H1 (cell line): ENCODE data around the gene PELI2. TPM values are rescaled to one million over a fixed set of nuclear protein-coding genes. Genes with fewer than 3 reads are reported as not detected.

Source experiments
- CTCF ChIA-PET: fragments of 300-600 bp; sonication (Branson Sonifier 250); formaldehyde crosslinking; loops from one replicate; lab custom pipeline; 2021; ENCODE audit not compliant: partially characterized antibody; lab: Charles Lee
- POLR2A ChIA-PET: fragments of 300-600 bp; sonication (Branson Sonifier 250); formaldehyde crosslinking; loops from one replicate; lab custom pipeline; 2021; ENCODE audit warnings: inconsistent platforms; ENCODE audit not compliant: partially characterized antibody; lab: Charles Lee
- DNase-seq, 2 experiments: peaks; one replicate each; pipeline versions ENCODE4 v3.0.0 to v3.0.0-alpha.2; 2010 to 2022; ENCODE audit warnings: low spot score in 2 of 2, low read depth in 1 of 2, mixed read lengths in 1 of 2
- FAIRE-seq: peaks from 2 replicates; lab custom pipeline; 2011; peaks lifted over from hg19 to GRCh38; lab: Jason Lieb, UNC
- H2AFZ ChIP-seq: 2 replicates; pipeline ENCODE4 v1.8.1; 2012; ENCODE audit warnings: low read length, inconsistent platforms
- H2AK5ac ChIP-seq: 2 replicates; pipeline ENCODE4 v1.6.1; 2013; ENCODE audit warnings: low read depth, low read length
- H2BK120ac ChIP-seq: replicated peaks from 2 replicates; pipeline ENCODE3; 2013; ENCODE audit warnings: low read depth, low read length, inconsistent platforms
- H2BK12ac ChIP-seq: 2 replicates; pipeline ENCODE4 v1.6.1; 2013; ENCODE audit warnings: low read depth, low read length
- H2BK15ac ChIP-seq: 2 replicates; pipeline ENCODE4 v1.6.1; 2013; ENCODE audit warnings: low read length
- H2BK20ac ChIP-seq: 2 replicates; pipeline ENCODE4 v1.6.1; 2013; ENCODE audit warnings: low read length
- H2BK5ac ChIP-seq: 2 replicates; pipeline ENCODE4 v1.6.1; 2013; ENCODE audit warnings: low read depth, low read length
- H3K14ac ChIP-seq: 2 replicates; pipeline ENCODE4 v1.6.1; 2013; ENCODE audit warnings: inconsistent platforms; ENCODE audit not compliant: insufficient read length
- H3K18ac ChIP-seq: 2 replicates; pipeline ENCODE4 v1.6.1; 2013; ENCODE audit warnings: low read length; ENCODE audit errors: extremely low read depth
- H3K23ac ChIP-seq: 2 replicates; pipeline ENCODE4 v1.6.1; 2013; ENCODE audit warnings: inconsistent platforms; ENCODE audit not compliant: insufficient read length
- H3K23me2 ChIP-seq: 2 replicates; pipeline ENCODE4 v1.6.1; 2013; ENCODE audit warnings: low read depth, low read length
- H3K27ac ChIP-seq: 2 replicates; pipeline ENCODE4 v1.6.1; 2011; ENCODE audit warnings: low read depth, low read length, inconsistent platforms
- H3K27me3 ChIP-seq, 4 experiments: replicated peaks in 1 of 4; 1 replicate in 1 of 4; 2 replicates in 3 of 4; pipeline versions ENCODE4 v1.6.1 to v1.8.1; 2011 to 2013; ENCODE audit warnings: low read length in 3 of 4, mild to moderate bottlenecking in 3 of 4, inconsistent platforms in 2 of 4, mixed read lengths in 2 of 4, moderate library complexity in 1 of 4; ENCODE audit not compliant: control insufficient read depth in 3 of 4, insufficient read depth in 3 of 4; ENCODE audit errors: extremely low read depth in 1 of 4
- H3K36me3 ChIP-seq, 4 experiments: 2 replicates each; pipeline versions ENCODE4 v1.6.1 to v1.8.1; 2011 to 2013; ENCODE audit warnings: mild to moderate bottlenecking in 4 of 4, low read length in 3 of 4, moderate library complexity in 2 of 4, control low read depth in 1 of 4, inconsistent platforms in 1 of 4; ENCODE audit not compliant: insufficient read depth in 4 of 4, control insufficient read depth in 2 of 4
- H3K4ac ChIP-seq: replicated peaks from 2 replicates; pipeline ENCODE3; 2013; ENCODE audit warnings: low read length, low read depth, mixed read lengths, inconsistent platforms; ENCODE audit not compliant: insufficient read length
- H3K4me1 ChIP-seq, 4 experiments: replicated peaks in 1 of 4; 1 replicate in 1 of 4; 2 replicates in 3 of 4; pipeline versions ENCODE4 v1.6.1 to v1.8.1; 2011 to 2013; ENCODE audit warnings: low read length in 3 of 4, inconsistent platforms in 2 of 4, mixed read lengths in 1 of 4; ENCODE audit not compliant: insufficient read depth in 4 of 4, control insufficient read depth in 3 of 4
- H3K4me2 ChIP-seq, 2 experiments: 2 replicates each; pipeline versions ENCODE4 v1.6.1 to v1.8.1; 2011 to 2013; ENCODE audit warnings: low read depth in 2 of 2, low read length in 2 of 2, control low read depth in 1 of 2, inconsistent platforms in 1 of 2, mild to moderate bottlenecking in 1 of 2; ENCODE audit not compliant: insufficient read depth in 1 of 2
- H3K4me3 ChIP-seq, 4 experiments: fragments of 200-600, 300-600 bp in 1 of 4; sonication (generic), shearing (Covaris generic), sonication (Bioruptor Twin) in 1 of 4; 2 replicates each; pipeline versions ENCODE4 v1.5.1 to v1.8.1; 2011 to 2016; ENCODE audit warnings: low read length in 4 of 4, low read depth in 3 of 4, control low read depth in 2 of 4, inconsistent platforms in 2 of 4, mild to moderate bottlenecking in 2 of 4, mixed read lengths in 1 of 4, moderate library complexity in 1 of 4; ENCODE audit not compliant: insufficient read depth in 2 of 4; ENCODE audit errors: extremely low read depth in 1 of 4
- H3K56ac ChIP-seq: replicated peaks from 2 replicates; pipeline ENCODE3; 2013; ENCODE audit warnings: low read depth, mild to moderate bottlenecking, mixed read lengths, low read length, inconsistent platforms; ENCODE audit not compliant: insufficient read length
- H3K79me1 ChIP-seq: 2 replicates; pipeline ENCODE4 v1.6.1; 2013; ENCODE audit warnings: low read depth, low read length, control low read depth
- H3K79me2 ChIP-seq, 2 experiments: 2 replicates each; pipeline versions ENCODE4 v1.6.1 to v1.8.1; 2012 to 2013; ENCODE audit warnings: low read length in 2 of 2, mild to moderate bottlenecking in 2 of 2, inconsistent platforms in 1 of 2; ENCODE audit not compliant: insufficient read depth in 2 of 2, control insufficient read depth in 1 of 2
- H3K9ac ChIP-seq, 4 experiments: replicated peaks in 1 of 4; 1 replicate in 1 of 4; 2 replicates in 3 of 4; pipeline versions ENCODE4 v1.6.1 to v1.8.1; 2011 to 2013; ENCODE audit warnings: low read depth in 3 of 4, low read length in 3 of 4, control low read depth in 2 of 4, mild to moderate bottlenecking in 2 of 4, moderate library complexity in 2 of 4, inconsistent platforms in 1 of 4; ENCODE audit errors: extremely low read depth in 1 of 4
- H3K9me3 ChIP-seq, 2 experiments: 2 replicates each; pipeline versions ENCODE4 v1.6.1 to v1.8.1; 2012 to 2013; ENCODE audit warnings: mild to moderate bottlenecking in 2 of 2, moderate library complexity in 2 of 2, control low read depth in 1 of 2, inconsistent platforms in 1 of 2, low read depth in 1 of 2, low read length in 1 of 2, mixed read lengths in 1 of 2; ENCODE audit not compliant: insufficient read depth in 2 of 2
- H4K20me1 ChIP-seq, 2 experiments: replicated peaks in 1 of 2; 2 replicates each; pipeline versions ENCODE3 to v1.8.1; 2011 to 2013; ENCODE audit warnings: inconsistent platforms in 2 of 2, low read length in 2 of 2, mild to moderate bottlenecking in 1 of 2; ENCODE audit not compliant: insufficient read depth in 2 of 2, control insufficient read depth in 1 of 2
- H4K5ac ChIP-seq: 2 replicates; pipeline ENCODE4 v1.6.1; 2013; ENCODE audit warnings: low read length, low read depth, mixed read lengths, inconsistent platforms; ENCODE audit not compliant: insufficient read length
- H4K8ac ChIP-seq: 2 replicates; pipeline ENCODE4 v1.8.0; 2013; ENCODE audit warnings: mild to moderate bottlenecking, moderate library complexity, low read length, inconsistent platforms; ENCODE audit not compliant: insufficient read depth; ENCODE audit errors: extremely low read depth
- H4K91ac ChIP-seq: replicated peaks from 2 replicates; pipeline ENCODE3; 2013; ENCODE audit warnings: low read length, mixed read lengths, inconsistent platforms; ENCODE audit not compliant: insufficient read length
- ASH2L ChIP-seq: fragments of 200-600, 300-600 bp; sonication (generic); IDR thresholded peaks from one replicate; pipeline ENCODE4 v1.7.1; 2017; ENCODE audit warnings: low read length
- BCL11A ChIP-seq, 2 experiments: IDR thresholded peaks; one replicate each; pipeline ENCODE4 v1.6.1; 2011; ENCODE audit warnings: low read depth in 2 of 2, low read length in 2 of 2, mild to moderate bottlenecking in 2 of 2
- CBX8 ChIP-seq: fragments of 300-800, 300-1000 bp; sonication (generic); IDR thresholded peaks from 2 replicates; pipeline ENCODE4 v1.7.1; 2016; ENCODE audit warnings: low read depth, low read length, borderline replicate concordance
- CEBPB ChIP-seq: IDR thresholded peaks from 2 replicates; pipeline ENCODE4 v1.6.1; 2012; ENCODE audit warnings: low read depth, low read length
- CTCF ChIP-seq, 3 experiments: IDR thresholded peaks; 1 replicate in 2 of 3; 2 replicates in 1 of 3; pipeline versions ENCODE4 v1.5.1 to v1.6.1; 2011; ENCODE audit warnings: low read length in 3 of 3, mild to moderate bottlenecking in 3 of 3, inconsistent platforms in 2 of 3, low read depth in 1 of 3, moderate library complexity in 1 of 3; ENCODE audit not compliant: insufficient read depth in 1 of 3; ENCODE audit errors: control extremely low read depth in 1 of 3
- EP300 ChIP-seq, 2 experiments: IDR thresholded peaks; 1 replicate in 1 of 2; 2 replicates in 1 of 2; pipeline ENCODE4 v1.6.1; 2011 to 2012; ENCODE audit warnings: low read depth in 2 of 2, low read length in 2 of 2, mild to moderate bottlenecking in 2 of 2, borderline replicate concordance in 1 of 2, inconsistent platforms in 1 of 2, moderate library complexity in 1 of 2
- JUND ChIP-seq: IDR thresholded peaks from 2 replicates; pipeline ENCODE4 v1.6.1; 2011; ENCODE audit warnings: mild to moderate bottlenecking, improper control_type of control experiment, low read length
- KDM5A ChIP-seq: fragments of 200-600 bp; IDR thresholded peaks from 2 replicates; pipeline ENCODE4 v1.7.1; 2012; ENCODE audit warnings: mild to moderate bottlenecking, low read length, inconsistent platforms, mixed read lengths
- PHF8 ChIP-seq: fragments of 200-600 bp; sonication (generic); conservative IDR thresholded peaks from 2 replicates; pipeline ENCODE4 v1.7.1; 2012; ENCODE audit warnings: low read depth, mild to moderate bottlenecking, inconsistent platforms, low read length, moderate library complexity
- SP2 ChIP-seq: IDR thresholded peaks from 2 replicates; pipeline ENCODE4 v1.6.1; 2012; ENCODE audit warnings: mild to moderate bottlenecking, low read length, inconsistent platforms
- TAF7 ChIP-seq: optimal IDR thresholded peaks from 2 replicates; pipeline ENCODE3; 2011; ENCODE audit warnings: low read depth, mild to moderate bottlenecking, inconsistent platforms, low read length, moderate library complexity, borderline replicate concordance
- YY1 ChIP-seq: IDR thresholded peaks from 2 replicates; pipeline ENCODE4 v1.6.1; 2011; ENCODE audit warnings: low read depth, mild to moderate bottlenecking, low read length
- WGBS, 2 experiments: shearing (Covaris generic) in 1 of 2; methylation state at CpG; one replicate each; pipeline versions ENCODE4 v1.1.6 to v1.1.7; 2013 to 2015; ENCODE audit warnings: low lambda C conversion rate in 2 of 2, mixed read lengths in 2 of 2, inconsistent platforms in 1 of 2, low coverage in 1 of 2, missing lambda C conversion rate in 1 of 2; ENCODE audit not compliant: insufficient replicate concordance in 2 of 2, insufficient coverage in 1 of 2, insufficient read length in 1 of 2; ENCODE audit errors: extremely low coverage in 1 of 2, missing lambda C conversion rate in 1 of 2; 5-methylcytosine and 5-hydroxymethylcytosine counted together
- polyA plus RNA-seq, 7 experiments: library from polyadenylated mRNA; depleted of rRNA in 3 of 7; stranded (reverse) in 5 of 7; unstranded in 2 of 7; fragments of >200 nt in 5 of 7; fragments of 200-250 nt in 2 of 7; gene quantifications; 1 replicate in 5 of 7; 2 replicates in 1 of 7; 4 replicates in 1 of 7; pipeline versions ENCODE4 v1.2.1 to v1.2.3, GENCODE V29; 2011 to 2013; ENCODE audit warnings: missing spikeins in 2 of 7, mixed read lengths in 2 of 7
- total RNA-seq: library from RNA; stranded (reverse); fragmentation: NEBNext Ultra II Directional; extraction: Animal tissue kit (Norgen Biotek cat#: 25700); gene quantifications from 2 replicates; pipeline ENCODE4 v1.2.1, GENCODE V29; 2021

The PELI2 gene
- total and polyA plus RNA-seq, 2 of the 8 experiments (the other 6 are each of a cell fraction or from before 2014, with no cell fraction given), result 14.6 to 25.7 TPM

- H2BK15ac ChIP-seq, result no peak overlapping the region
- ChIA-PET CTCF (no interaction called here), POLR2A (no interaction called here)
- no peak for DNase-seq
- no peak for FAIRE-seq
- H3K23ac ChIP-seq, result no peak overlapping the region
- no peak overlapping the region for H3K18ac ChIP-seq
- H2BK20ac ChIP-seq, result no peak overlapping the region
- H2BK120ac ChIP-seq, result no peak overlapping the region
- H4K20me1 ChIP-seq, result peaks cover 0 to 3% of the 10 kb centered on the region in 2 experiments
- no peak overlapping the region for H3K27ac ChIP-seq
- H3K23me2 ChIP-seq, result no peaks in the 10 kb centered on the region
- no peak overlapping the region for H4K8ac ChIP-seq
- no peak overlapping the region for H3K14ac ChIP-seq
- TF ChIP-seq ASH2L, result no peak
- TF ChIP-seq JUND, result no peak
- TF ChIP-seq BCL11A (IDR thresholded peaks at IDR 0.05; ENCODE audit: low read depth in 2 of 2, low read length in 2 of 2), result no peak
- no peak for TF ChIP-seq TAF7
- TF ChIP-seq CEBPB, result no peak
- no peak for TF ChIP-seq CBX8
- TF ChIP-seq YY1, result no peak
- no peak for TF ChIP-seq KDM5A
- no peak for TF ChIP-seq CTCF (IDR thresholded peaks at IDR 0.05; ENCODE audit: control extremely low read depth in 1 of 3, insufficient read depth in 1 of 3, low read depth in 1 of 3, low read length in 3 of 3)
- TF ChIP-seq EP300 (IDR thresholded peaks at IDR 0.05; ENCODE audit: borderline replicate concordance in 1 of 2, low read depth in 2 of 2, low read length in 2 of 2), result no peak
- TF ChIP-seq PHF8, result no peak
- TF ChIP-seq SP2, result no peak
- no peak overlapping the region for H3K56ac ChIP-seq
- H2AK5ac ChIP-seq, result no peak overlapping the region
- no peak overlapping the region for H2AFZ ChIP-seq
- no peaks in the 10 kb centered on the region for H3K36me3 ChIP-seq
- H4K91ac ChIP-seq, result no peak overlapping the region
- 100% methylated on average over 1 of the region's 1 CpG; no CpG with 5 or more reads in 1 of the 2 experiments for whole genome bisulfite sequencing, 2 experiments
- H3K4me2 ChIP-seq, result no peak overlapping the region
- H3K4me1 ChIP-seq, result peaks cover 4 to 12% (median 8%) of the 10 kb centered on the region in 4 experiments; a peak in 6 of 7 replicates
- no peak overlapping the region for H2BK5ac ChIP-seq
- H4K5ac ChIP-seq, result no peak overlapping the region
- H3K27me3 ChIP-seq, result no peaks in the 10 kb centered on the region
- H3K79me1 ChIP-seq, result peaks cover 6% of the 10 kb centered on the region
- H2BK12ac ChIP-seq, result no peak overlapping the region
- H3K4me3 ChIP-seq, result no peak overlapping the region
- no peak overlapping the region for H3K9ac ChIP-seq
- no peaks in the 10 kb centered on the region for H3K9me3 ChIP-seq
- peaks cover 3 to 95% of the 10 kb centered on the region in 2 experiments; a peak in 3 of 4 replicates for H3K79me2 ChIP-seq
- no peak overlapping the region for H3K4ac ChIP-seq
Observed at GRCh38 chr14:56144176-56144575, 26.0 kb downstream of the PELI2 start.
